Thyroid gland (tissue), 4 donors: ENCODE data around the gene NKX2-1.

Experiments used
- POLR2A ChIP-seq, 2 donors: fragments of 450-650 bp; IDR thresholded peaks; one replicate each; pipeline ENCODE4 v1.6.1; 2017; ENCODE audit warnings: antibody characterized with exemption in 2 of 2, mild to moderate bottlenecking in 2 of 2, moderate library complexity in 1 of 2
- TF ChIP-seq, protein P1 (sequence below), 6 experiments: fragments of 200-600 bp in 3 of 6; fragments of 450-650 bp in 3 of 6; sonication (generic) in 3 of 6; IDR thresholded peaks; one replicate each; pipeline ENCODE4 v1.5.1; 2016 to 2019; ENCODE audit warnings: antibody characterized with exemption in 6 of 6, mild to moderate bottlenecking in 2 of 6, inconsistent platforms in 1 of 6, moderate library complexity in 1 of 6

DNA sequence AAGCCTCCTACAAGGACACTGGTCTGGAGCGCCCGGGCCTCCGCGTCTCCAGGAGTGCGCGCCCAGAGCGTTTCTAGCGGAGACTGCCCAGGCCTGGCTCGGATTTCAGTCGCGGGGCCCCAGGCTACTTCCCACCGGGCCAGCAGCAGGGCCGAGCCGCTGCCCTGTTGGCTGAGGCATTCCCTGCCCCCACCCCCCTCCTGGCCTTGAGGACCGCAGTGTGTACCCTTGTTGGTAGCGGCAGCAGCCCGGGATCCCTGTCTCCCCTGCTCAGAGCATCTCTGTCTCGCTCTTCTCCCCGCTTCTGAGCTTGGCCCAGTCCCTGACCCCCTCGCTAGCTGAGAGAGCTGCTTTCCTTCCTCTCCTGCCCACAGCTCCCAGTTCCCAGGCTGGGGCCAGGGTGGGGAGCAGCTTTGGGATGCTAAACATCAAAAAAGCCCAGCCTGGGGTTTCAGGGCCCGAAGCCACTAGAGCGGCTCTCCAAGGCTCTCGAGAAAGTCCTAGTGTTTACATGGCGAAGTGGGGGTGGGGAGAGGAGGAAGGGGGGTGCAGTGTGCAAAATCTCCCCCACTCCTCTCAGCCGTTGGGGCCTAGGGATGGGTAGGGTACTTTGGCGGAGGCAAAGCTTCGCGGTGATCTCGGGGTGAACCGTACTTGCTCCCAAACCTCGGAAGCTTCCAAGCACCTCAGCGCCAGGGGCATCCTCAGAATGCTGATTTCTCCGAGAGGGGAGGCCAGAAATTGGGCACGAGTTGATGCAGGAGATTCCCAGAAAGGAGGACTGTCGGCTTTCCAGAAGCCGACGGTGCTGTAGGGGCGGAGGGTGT is 6.4 kb downstream of the NKX2-1 start:
- TF ChIP-seq POLR2A (IDR thresholded peaks at IDR 0.05): peak in 1 of 2 donors; percentile 73
- TF ChIP-seq, protein P1, sequence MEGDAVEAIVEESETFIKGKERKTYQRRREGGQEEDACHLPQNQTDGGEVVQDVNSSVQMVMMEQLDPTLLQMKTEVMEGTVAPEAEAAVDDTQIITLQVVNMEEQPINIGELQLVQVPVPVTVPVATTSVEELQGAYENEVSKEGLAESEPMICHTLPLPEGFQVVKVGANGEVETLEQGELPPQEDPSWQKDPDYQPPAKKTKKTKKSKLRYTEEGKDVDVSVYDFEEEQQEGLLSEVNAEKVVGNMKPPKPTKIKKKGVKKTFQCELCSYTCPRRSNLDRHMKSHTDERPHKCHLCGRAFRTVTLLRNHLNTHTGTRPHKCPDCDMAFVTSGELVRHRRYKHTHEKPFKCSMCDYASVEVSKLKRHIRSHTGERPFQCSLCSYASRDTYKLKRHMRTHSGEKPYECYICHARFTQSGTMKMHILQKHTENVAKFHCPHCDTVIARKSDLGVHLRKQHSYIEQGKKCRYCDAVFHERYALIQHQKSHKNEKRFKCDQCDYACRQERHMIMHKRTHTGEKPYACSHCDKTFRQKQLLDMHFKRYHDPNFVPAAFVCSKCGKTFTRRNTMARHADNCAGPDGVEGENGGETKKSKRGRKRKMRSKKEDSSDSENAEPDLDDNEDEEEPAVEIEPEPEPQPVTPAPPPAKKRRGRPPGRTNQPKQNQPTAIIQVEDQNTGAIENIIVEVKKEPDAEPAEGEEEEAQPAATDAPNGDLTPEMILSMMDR (IDR thresholded peaks at IDR 0.05): no peak
